BLaER1 treated with 17β-estradiol and CSF1 and Interleukin-3, amounts not matched to agents 10 nM and 100 nM (cell line): ENCODE data around the gene CCDC127.
A peak's percentile ranks its signal among the peaks of the same experiment; 100 is the strongest.
"Not testable (repeated sequence)": the region's sequence is repeated elsewhere in the genome, so short reads cannot be mapped to it uniquely, and the experiment has no call there.

Experiments
- H3K27ac ChIP-seq, 11 experiments: shearing (Covaris generic); formaldehyde crosslinking; 2 replicates each; pipeline ENCODE4 v1.8.1; 2022
- H3K27me3 ChIP-seq, 11 experiments: shearing (Covaris generic); formaldehyde crosslinking; 2 replicates each; pipeline ENCODE4 v1.8.1; 2022
- H3K36me3 ChIP-seq, 11 experiments: shearing (Covaris generic); formaldehyde crosslinking; 2 replicates each; pipeline ENCODE4 v1.8.1; 2022
- H3K4me1 ChIP-seq, 10 experiments: shearing (Covaris generic); formaldehyde crosslinking; 2 replicates each; pipeline ENCODE4 v1.8.1; 2022
- H3K4me2 ChIP-seq, 11 experiments: shearing (Covaris generic); formaldehyde crosslinking; 2 replicates each; pipeline ENCODE4 v1.8.1; 2022
- H3K4me3 ChIP-seq, 10 experiments: shearing (Covaris generic); formaldehyde crosslinking; 2 replicates each; pipeline ENCODE4 v1.8.1; 2022
- H3K9ac ChIP-seq, 11 experiments: shearing (Covaris generic); formaldehyde crosslinking; 2 replicates each; pipeline ENCODE4 v1.8.1; 2022
- H3K9me3 ChIP-seq, 11 experiments: shearing (Covaris generic); formaldehyde crosslinking; replicated peaks in 1 of 11; 2 replicates each; pipeline ENCODE4 v1.8.1; 2022
- H4K20me1 ChIP-seq, 11 experiments: shearing (Covaris generic); formaldehyde crosslinking; 2 replicates each; pipeline ENCODE4 v1.8.1; 2022
- Cebpa-rat ChIP-seq, 11 experiments: shearing (Covaris generic); IDR thresholded peaks; 2 replicates each; pipeline ENCODE4 v1.8.1; 2022

The CCDC127 gene, protein sequence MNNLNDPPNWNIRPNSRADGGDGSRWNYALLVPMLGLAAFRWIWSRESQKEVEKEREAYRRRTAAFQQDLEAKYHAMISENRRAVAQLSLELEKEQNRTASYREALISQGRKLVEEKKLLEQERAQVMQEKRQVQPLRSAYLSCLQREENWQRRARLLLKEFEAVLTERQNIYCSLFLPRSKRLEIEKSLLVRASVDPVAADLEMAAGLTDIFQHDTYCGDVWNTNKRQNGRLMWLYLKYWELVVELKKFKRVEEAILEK

GRCh38 chr5:217494-218456, at the start of gene CCDC127, which contains the start of gene SDHA:
Gene CCDC127 (minus strand): TSS chr5:218153. CDS start chr5:216849, 1,304 bp downstream.
Gene SDHA (plus strand): TSS chr5:218320. CDS start chr5:218356, 36 bp downstream.
- peaks cover 55 to 68% (median 62%) of the 10 kb centered on the region in 10 experiments for H3K4me1 ChIP-seq
- peaks cover 0 to 15% (median 7%) of the 10 kb centered on the region in 11 experiments; a peak in 13 of 22 replicates for H3K36me3 ChIP-seq
- H3K4me3 ChIP-seq = peak within 1 kb of the TSS; percentile 83 to 100 (median 98)
- H3K4me2 ChIP-seq = peak within 1 kb of the TSS; percentile 84 to 97 (median 93)
- H3K27me3 ChIP-seq, H3K9me3 ChIP-seq: not testable (repeated sequence)
- peak within 1 kb of the TSS; percentile 88 to 95 (median 91) for H3K27ac ChIP-seq
- peak within 1 kb of the TSS; percentile 89 to 98 (median 97) for H3K9ac ChIP-seq
- peaks cover 44 to 73% (median 56%) of the 10 kb centered on the region in 11 experiments for H4K20me1 ChIP-seq

GRCh38 chr5:267716-268115, 49.8 kb upstream of the CCDC127 start:
- Histone ChIP-seq H3K9ac (no peak overlapping the region), H4K20me1 (peaks cover 0 to 6% (median 0%) of the 10 kb centered on the region in 11 experiments; a peak in 3 of 22 replicates), H3K36me3 (peaks cover 22 to 40% (median 33%) of the 10 kb centered on the region in 11 experiments), H3K9me3 (no peaks in the 10 kb centered on the region), H3K27ac (no peak overlapping the region), H3K27me3 (no peaks in the 10 kb centered on the region), H3K4me3 (no peak overlapping the region), H3K4me1 (peaks cover 0 to 13% (median 10%) of the 10 kb centered on the region in 10 experiments; a peak in 16 of 20 replicates), H3K4me2 (no peak overlapping the region)
- no peak for TF ChIP-seq Cebpa-rat (IDR thresholded peaks at IDR 0.05)

DNA sequence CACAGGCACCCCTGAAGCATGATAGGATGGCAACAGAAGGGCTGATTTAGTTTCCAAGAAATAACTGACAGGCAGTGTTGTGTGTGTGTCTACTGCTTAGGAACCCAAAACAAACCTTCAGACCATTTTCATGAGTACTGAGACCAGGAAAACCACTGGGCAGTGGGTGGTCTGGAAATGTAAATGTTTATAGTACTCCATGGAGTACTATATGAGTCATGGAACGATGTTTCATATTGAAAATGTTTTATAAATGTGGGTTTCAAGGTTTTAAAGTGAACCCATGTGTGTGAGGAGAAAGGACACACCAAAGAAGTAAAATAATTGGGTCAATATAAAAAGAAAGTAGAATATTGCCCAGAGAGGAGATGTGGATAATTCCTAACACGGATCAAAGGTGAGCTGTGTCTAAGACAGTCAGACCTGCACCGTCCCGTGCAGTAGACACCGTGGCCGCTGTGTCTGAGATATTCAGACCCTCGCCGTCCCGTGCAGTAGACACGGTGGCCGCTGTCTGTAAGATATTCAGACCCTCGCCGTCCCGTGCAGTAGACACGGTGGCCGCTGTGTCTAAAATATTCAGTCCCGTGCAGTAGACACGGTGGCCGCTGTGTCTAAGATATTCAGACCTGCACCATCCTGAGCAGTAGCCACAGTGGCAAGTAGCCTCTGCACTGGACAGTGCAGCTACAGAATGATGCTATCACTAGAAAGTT, 48.5 kb upstream of the CCDC127 start:
- H3K27me3 ChIP-seq, H3K4me1 ChIP-seq, H3K9ac ChIP-seq, H3K27ac ChIP-seq, H3K4me3 ChIP-seq, H4K20me1 ChIP-seq, H3K4me2 ChIP-seq, H3K9me3 ChIP-seq: not testable (repeated sequence)
- H3K36me3 ChIP-seq = peaks cover 25 to 48% (median 40%) of the 10 kb centered on the region in 11 experiments

DNA sequence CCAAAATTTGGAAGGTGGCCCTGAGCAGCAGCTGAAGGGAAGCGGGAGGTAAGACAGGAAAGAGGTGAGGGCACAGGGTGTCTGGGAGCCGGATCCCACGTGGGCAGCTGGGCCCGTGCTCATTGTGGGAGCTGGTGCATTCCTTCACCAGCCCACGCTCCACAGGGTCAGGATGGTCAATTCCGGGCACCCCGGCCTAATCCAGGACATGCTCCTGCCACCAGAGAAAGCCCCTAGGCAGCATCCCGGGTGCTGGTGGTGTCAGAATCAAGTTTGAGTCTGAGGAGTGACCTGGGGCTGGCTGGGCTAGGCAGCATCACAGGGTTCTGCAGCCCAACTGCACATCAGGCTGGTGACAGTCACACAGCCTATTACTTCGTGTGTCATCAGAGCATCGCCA, 46.4 kb upstream of the CCDC127 start:
- H4K20me1 ChIP-seq = peaks cover 0 to 4% (median 0%) of the 10 kb centered on the region in 11 experiments; a peak in 2 of 22 replicates
- H3K9ac ChIP-seq = no peak overlapping the region
- no peak for TF ChIP-seq Cebpa-rat (IDR thresholded peaks at IDR 0.05)
- H3K36me3 ChIP-seq = peaks cover 25 to 53% (median 42%) of the 10 kb centered on the region in 11 experiments
- H3K4me2 ChIP-seq = no peak overlapping the region
- H3K9me3 ChIP-seq = peaks cover 4 to 13% (median 6%) of the 10 kb centered on the region in 11 experiments; a peak in 19 of 22 replicates
- H3K4me3 ChIP-seq = no peak overlapping the region
- H3K27me3 ChIP-seq = no peaks in the 10 kb centered on the region
- no peak overlapping the region for H3K27ac ChIP-seq
- H3K4me1 ChIP-seq = no peaks in the 10 kb centered on the region

GRCh38 chr5:263275-263974, 45.5 kb upstream of the CCDC127 start:
- H3K4me2 ChIP-seq, H3K4me1 ChIP-seq, H3K27ac ChIP-seq, H3K9ac ChIP-seq, H3K27me3 ChIP-seq, H3K4me3 ChIP-seq, H4K20me1 ChIP-seq: not testable (repeated sequence)
- Histone ChIP-seq H3K36me3 (peaks cover 28 to 59% (median 48%) of the 10 kb centered on the region in 11 experiments), H3K9me3 (peaks cover 9 to 22% (median 14%) of the 10 kb centered on the region in 11 experiments)

- H3K36me3 ChIP-seq = peaks cover 49 to 71% (median 64%) of the 10 kb centered on the region in 11 experiments
- no peaks in the 10 kb centered on the region for H4K20me1 ChIP-seq
- H3K4me3 ChIP-seq = peak overlapping the region in 6 of 10 experiments; percentile 14 to 44 (median 29); a peak in 8 of 20 replicates
- H3K4me1 ChIP-seq = peaks cover 5 to 14% (median 9%) of the 10 kb centered on the region in 10 experiments; a peak in 19 of 20 replicates
- H3K9ac ChIP-seq = no peak overlapping the region
- H3K4me2 ChIP-seq = no peak overlapping the region
- no peak for TF ChIP-seq Cebpa-rat (IDR thresholded peaks at IDR 0.05)
- H3K9me3 ChIP-seq = peaks cover 28 to 59% (median 49%) of the 10 kb centered on the region in 11 experiments
- no peaks in the 10 kb centered on the region for H3K27me3 ChIP-seq
- H3K27ac ChIP-seq = no peak overlapping the region
Measured at GRCh38 chr5:257148-257547, 39.2 kb upstream of the CCDC127 start.

DNA sequence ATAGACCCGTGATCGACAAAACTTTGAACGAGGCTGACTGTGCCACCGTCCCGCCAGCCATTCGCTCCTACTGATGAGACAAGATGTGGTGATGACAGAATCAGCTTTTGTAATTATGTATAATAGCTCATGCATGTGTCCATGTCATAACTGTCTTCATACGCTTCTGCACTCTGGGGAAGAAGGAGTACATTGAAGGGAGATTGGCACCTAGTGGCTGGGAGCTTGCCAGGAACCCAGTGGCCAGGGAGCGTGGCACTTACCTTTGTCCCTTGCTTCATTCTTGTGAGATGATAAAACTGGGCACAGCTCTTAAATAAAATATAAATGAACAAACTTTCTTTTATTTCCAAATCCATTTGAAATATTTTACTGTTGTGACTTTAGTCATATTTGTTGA, 38.4 kb upstream of the CCDC127 start:
- not testable (repeated sequence) for H3K27me3 ChIP-seq, H3K4me2 ChIP-seq, H3K9ac ChIP-seq, H3K27ac ChIP-seq, H4K20me1 ChIP-seq
- H3K4me3 ChIP-seq = 0 out of 20 replicates have a peak overlapping the region, but pooled peaks of 1 of the 10 experiments have one; percentile 36
- peaks cover 25 to 58% (median 46%) of the 10 kb centered on the region in 11 experiments for H3K9me3 ChIP-seq
- H3K36me3 ChIP-seq = peaks cover 48 to 74% (median 63%) of the 10 kb centered on the region in 11 experiments
- peaks cover 5 to 19% (median 17%) of the 10 kb centered on the region in 10 experiments; a peak in 19 of 20 replicates for H3K4me1 ChIP-seq

GRCh38 chr5:255116-255515, 37.2 kb upstream of the CCDC127 start:
- not testable (repeated sequence) for H3K27ac ChIP-seq, H4K20me1 ChIP-seq, H3K27me3 ChIP-seq, H3K4me3 ChIP-seq, H3K9ac ChIP-seq, H3K4me2 ChIP-seq
- Histone ChIP-seq H3K9me3 (peaks cover 23 to 62% (median 46%) of the 10 kb centered on the region in 11 experiments), H3K36me3 (peaks cover 50 to 86% (median 72%) of the 10 kb centered on the region in 11 experiments), H3K4me1 (peaks cover 5 to 24% (median 18%) of the 10 kb centered on the region in 10 experiments; a peak in 19 of 20 replicates)

DNA sequence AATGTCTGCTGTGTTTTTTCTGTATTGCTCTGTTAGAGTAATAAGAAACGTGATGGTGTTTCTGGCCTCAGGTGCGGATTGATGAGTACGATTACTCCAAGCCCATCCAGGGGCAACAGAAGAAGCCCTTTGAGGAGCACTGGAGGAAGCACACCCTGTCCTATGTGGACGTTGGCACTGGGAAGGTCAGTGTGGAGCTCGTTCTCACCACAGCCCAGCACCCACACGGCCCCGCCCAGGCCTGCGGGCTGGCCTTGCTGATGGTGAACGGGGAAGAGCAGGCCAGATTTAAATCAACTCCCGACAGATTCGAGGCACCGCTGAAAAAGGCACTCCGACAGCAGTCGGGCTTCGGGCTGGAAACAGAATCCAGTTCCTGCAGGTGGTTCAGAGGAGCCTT, 36.4 kb upstream of the CCDC127 start:
- H3K4me2 ChIP-seq, H3K9ac ChIP-seq, H4K20me1 ChIP-seq, H3K4me3 ChIP-seq, H3K27ac ChIP-seq, H3K27me3 ChIP-seq: not testable (repeated sequence)
- peaks cover 5 to 26% (median 18%) of the 10 kb centered on the region in 10 experiments; a peak in 19 of 20 replicates for H3K4me1 ChIP-seq
- peaks cover 57 to 94% (median 80%) of the 10 kb centered on the region in 11 experiments for H3K36me3 ChIP-seq
- H3K9me3 ChIP-seq = peaks cover 23 to 66% (median 49%) of the 10 kb centered on the region in 11 experiments
